GM19239 (cell line): Measurements from ENCODE around the gene DIDO1.
"Not testable (repeated sequence)": the region's sequence is repeated elsewhere in the genome, so short reads cannot be mapped to it uniquely, and the experiment has no call there.

ENCODE experiments used
- DNase-seq: peaks from one replicate; pipeline ENCODE4 v3.0.0; 2011; ENCODE audit warnings: low spot score; ENCODE audit not compliant: insufficient read length
- FAIRE-seq: peaks from 2 replicates; lab custom pipeline; 2011; peaks lifted over from hg19 to GRCh38; lab: Jason Lieb, UNC

The DIDO1 gene

GRCh38 chr20:62963614-62964397, 37.5 kb upstream of the DIDO1 start:
- DNase-seq (no peak), FAIRE-seq (no peak)

- FAIRE-seq, result no peak
- DNase-seq, result no peak
Observed at GRCh38 chr20:62962891-62963613, 36.7 kb upstream of the DIDO1 start.

- FAIRE-seq (no peak), DNase-seq (no peak)
Observed at GRCh38 chr20:62962221-62962879, 36.0 kb upstream of the DIDO1 start.

- DNase-seq (no peak), FAIRE-seq (no peak)
Observed at GRCh38 chr20:62961799-62962198, 35.5 kb upstream of the DIDO1 start.

- FAIRE-seq (no peak), DNase-seq (no peak)
Observed at GRCh38 chr20:62961310-62961783, 35.0 kb upstream of the DIDO1 start.

- DNase-seq, FAIRE-seq: not testable (repeated sequence)
Observed at GRCh38 chr20:62960446-62961309, 34.4 kb upstream of the DIDO1 start.

GRCh38 chr20:62959998-62960436, 33.7 kb upstream of the DIDO1 start:
- DNase-seq (no peak), FAIRE-seq (no peak)

GRCh38 chr20:62959101-62959971, 33.0 kb upstream of the DIDO1 start:
- no peak for FAIRE-seq
- DNase-seq, result no peak

GRCh38 chr20:62958388-62959100, 32.2 kb upstream of the DIDO1 start:
- DNase-seq (no peak), FAIRE-seq (no peak)

- DNase-seq, result no peak
- FAIRE-seq, result no peak
Observed at GRCh38 chr20:62957136-62958117, 31.1 kb upstream of the DIDO1 start.

- FAIRE-seq, result no peak
Observed at GRCh38 chr20:62956387-62957135, 30.3 kb upstream of the DIDO1 start.

GRCh38 chr20:62955519-62956386, 29.4 kb upstream of the DIDO1 start:
- DNase-seq, result no peak
- no peak for FAIRE-seq

More at GRCh38 chr20:62956387-62957135, 30.3 kb upstream of the DIDO1 start:
- no peak for DNase-seq

- FAIRE-seq (peak; percentile 91), DNase-seq (peak; percentile 91)
Observed at GRCh38 chr20:62953839-62954703, 27.8 kb upstream of the DIDO1 start.

GRCh38 chr20:62952968-62953838, 26.9 kb upstream of the DIDO1 start:
- DNase-seq, result no peak
- FAIRE-seq, result no peak
